NCI-H1930 (cell line): ENCODE measurements around the gene ABAT.

Source experiments
- DNase-seq, 2 experiments: peaks; one replicate each; lab custom pipeline; 2025; lab: John Stamatoyannopoulos, UW

Gene ABAT

DNA sequence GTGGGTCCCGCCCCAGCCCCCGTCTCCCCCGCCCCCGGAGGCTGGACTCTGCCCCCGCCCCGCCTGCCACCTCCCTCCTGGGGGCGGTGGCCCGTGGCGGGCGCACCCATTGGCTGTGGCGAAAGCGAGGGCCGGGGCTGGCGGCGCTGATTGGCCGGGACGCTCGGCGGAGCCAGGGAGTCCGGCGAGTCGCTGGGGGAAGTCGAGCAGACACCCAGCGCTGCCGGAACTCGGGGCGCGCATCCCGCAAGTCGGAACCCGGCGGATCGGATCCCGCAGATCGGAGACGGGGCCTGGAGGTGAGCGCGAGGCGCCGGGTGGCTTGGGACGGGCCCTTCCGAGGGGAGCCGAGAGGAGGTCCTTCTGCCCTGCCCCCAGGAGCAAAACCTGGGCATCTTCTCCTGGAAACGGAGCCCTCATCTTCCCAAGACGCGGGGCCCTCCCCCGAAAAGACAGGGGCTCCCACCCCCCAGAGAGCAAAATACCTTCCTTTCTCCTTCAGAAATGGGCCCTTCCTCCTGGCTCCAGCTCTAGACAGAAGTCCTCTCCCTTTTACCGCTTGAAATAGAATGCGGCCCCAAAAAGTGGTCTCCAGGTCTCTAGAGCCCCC lies at the start of gene ABAT:
TSS of gene ABAT (plus strand) at position 205 of the 610 bp plus-strand sequence. CDS start 61,123 bp downstream, outside the sequence.
- DNase-seq = peak; percentile 75 to 85

GRCh38 chr16:8625491-8626087 lies 48.8 kb upstream of the ABAT start:
- DNase-seq = no peak

DNA sequence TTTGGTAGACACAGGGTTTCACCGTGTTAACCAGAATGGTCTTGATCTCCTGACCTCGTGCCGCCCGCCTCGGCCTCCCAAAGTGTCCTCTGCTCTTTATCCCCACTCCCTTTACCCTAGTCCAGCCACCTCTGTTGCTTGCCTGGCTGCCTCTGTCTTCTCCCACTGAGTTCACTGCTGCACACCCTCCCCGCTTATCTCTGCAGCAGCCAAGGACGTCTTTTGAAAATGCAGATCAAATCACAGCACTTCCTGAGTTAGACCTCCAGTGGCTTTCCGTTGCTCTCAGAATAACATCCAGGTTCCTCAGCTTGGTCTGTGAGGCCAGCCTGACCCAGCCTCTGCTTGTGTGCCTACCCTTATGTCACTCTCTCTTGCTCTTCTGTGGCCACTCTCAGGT lies 47.5 kb upstream of the ABAT start:
- DNase-seq = no peak

DNA sequence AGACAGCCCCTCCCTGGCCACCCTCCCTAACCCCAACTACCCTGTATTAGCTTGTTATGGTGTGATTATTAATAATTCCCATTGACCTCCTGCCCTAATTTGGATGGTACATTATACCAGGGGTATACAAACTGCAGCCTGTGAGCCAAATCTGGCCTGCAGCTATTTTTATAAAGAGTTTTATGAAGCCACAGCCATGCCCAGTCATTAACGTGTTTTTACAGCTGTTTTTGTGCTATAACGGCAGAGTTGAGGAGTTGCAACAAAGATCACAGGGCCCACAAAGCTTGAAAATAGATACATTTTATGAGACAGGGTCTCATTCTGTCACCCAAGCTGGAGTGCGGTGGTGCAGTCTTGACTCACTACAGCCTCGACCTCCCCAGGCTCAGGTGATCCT lies 47.0 kb upstream of the ABAT start:
- DNase-seq = no peak

GRCh38 chr16:8628981-8629725 lies 45.3 kb upstream of the ABAT start:
- DNase-seq = no peak

DNA sequence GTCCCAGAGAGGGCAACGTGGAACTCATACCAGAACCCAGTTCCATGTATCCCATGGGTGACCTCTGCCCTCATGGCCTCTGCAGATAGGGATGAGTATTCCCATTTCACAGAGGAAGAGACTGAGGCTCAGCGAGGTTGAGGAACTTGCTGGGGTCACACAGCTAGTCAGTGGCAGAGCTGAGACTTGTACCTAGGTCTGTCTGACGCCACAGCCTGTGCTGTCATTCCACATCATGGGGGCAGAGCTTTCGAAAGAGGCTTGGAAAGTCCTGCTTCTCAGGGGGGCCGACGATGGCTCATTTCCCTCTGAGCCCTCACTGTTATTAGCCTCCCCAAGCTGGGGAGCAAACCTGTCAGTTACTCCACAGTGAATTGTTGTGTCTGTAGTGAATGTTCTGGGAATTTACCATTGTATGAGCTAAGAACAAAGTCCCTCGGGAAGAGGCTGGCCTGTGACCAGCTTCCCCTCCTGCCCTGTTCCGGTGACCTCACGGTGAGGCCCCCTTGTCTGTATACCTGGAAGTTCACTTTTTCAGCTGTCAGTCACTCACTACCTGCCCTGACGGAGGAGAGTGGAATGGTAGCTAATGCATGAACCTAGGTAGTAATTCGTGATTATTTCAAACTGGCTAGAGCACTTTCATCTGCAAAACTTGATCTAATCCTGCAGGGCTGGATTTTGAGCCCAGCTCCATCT lies 44.0 kb upstream of the ABAT start:
- DNase-seq = no peak

GRCh38 chr16:8631373-8631772 lies 43.0 kb upstream of the ABAT start:
- no peak for DNase-seq

GRCh38 chr16:8631818-8632465 lies 42.5 kb upstream of the ABAT start:
- no peak for DNase-seq

DNA sequence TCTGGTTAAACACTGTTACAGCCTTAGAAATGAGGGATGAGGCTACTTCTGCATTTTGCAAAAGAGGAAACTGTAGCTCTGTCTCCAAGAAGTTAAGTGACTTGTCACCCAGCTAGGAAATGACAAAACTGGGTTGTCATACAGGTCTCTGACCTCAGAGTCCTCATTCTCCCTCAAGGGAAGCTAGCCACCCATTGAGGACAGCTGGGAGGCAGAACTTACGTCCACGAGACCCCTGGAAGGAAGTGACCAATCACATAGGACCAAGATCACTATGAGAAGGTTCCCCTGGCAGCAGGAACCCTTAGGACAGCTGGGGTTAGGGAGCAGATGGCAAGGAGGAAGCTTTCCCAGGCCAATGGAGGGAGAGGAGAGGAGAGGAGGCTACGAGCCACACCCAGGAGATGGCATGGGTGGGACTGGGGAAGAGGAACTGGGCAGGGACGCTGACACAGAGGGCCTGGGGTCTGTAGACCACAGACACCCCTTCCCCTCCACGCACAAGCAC lies 41.7 kb upstream of the ABAT start:
- DNase-seq = no peak

DNA sequence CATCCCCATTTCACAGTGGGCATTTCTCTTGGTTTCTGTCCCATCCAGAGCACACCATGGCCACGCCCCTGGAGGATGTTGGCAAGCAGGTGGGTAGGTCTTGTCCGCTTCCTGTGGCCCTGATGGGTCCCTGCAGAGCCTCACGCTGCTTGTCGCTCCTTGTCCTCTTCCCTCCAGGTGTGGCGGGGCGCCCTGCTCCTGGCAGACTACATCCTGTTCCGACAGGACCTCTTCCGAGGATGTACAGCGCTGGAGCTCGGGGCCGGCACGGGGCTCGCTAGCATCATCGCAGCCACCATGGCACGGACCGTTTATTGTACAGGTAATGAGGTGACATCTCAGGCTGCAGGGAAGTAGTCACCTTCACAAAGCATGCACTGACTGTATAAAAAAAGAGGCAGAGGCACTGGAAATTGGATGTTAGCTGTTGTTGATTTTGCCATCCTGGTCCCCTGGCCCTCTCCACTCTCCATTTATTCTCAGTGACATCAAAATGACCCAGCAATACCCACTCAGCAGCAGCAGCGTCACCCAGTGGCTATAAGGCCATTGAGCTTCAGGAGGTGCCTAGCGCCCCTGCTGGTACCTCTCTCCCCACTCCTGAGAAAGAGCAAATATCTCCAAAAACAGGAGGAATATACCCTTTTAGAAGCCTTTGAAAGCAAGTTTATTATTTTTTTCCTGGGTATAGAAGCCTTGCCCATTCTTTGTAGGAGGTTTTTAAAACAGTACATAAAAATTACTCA lies 39.3 kb upstream of the ABAT start:
- DNase-seq = no peak

GRCh38 chr16:8639694-8640093 lies 34.7 kb upstream of the ABAT start:
- DNase-seq = no peak

DNA sequence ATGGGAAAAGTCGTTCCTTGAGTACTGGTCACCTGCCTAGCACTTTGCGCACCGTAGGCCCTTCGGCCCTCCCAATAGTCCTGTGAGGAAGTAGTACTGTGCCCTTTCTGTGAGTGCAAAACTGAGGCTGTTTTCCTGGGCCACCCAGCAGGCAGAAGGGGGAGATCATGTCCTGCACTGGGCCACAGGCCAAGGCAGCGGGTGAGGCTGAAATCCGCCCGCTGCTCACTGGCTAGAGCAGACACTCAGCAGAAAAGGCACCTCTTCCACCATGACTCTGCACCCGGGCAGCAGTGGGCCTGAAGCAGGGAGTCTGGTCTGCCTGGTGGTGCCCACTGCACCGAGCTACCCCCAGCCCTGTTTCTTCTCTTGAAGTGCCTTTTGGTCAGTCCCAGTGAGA lies 32.7 kb upstream of the ABAT start:
- no peak for DNase-seq

DNA sequence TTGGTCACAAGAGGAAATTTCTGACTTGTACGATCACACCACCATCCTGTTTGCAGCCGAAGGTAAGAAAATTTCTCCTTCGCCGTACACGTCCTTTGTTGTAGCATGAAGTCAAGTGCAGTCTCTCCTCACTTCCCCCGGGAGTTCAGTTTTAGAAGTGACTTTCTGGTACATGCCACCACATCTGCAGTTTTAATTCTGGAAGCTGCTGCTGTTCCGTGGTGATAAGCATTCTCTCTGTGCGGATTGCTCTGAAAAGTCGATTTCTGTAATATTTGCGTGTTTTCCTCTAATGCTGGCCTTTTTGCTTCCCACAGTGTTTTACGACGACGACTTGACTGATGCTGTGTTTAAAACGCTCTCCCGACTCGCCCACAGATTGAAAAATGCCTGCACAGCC lies 32.3 kb upstream of the ABAT start:
- no peak for DNase-seq

GRCh38 chr16:8644211-8645140 lies 29.9 kb upstream of the ABAT start:
- DNase-seq = no peak

DNA sequence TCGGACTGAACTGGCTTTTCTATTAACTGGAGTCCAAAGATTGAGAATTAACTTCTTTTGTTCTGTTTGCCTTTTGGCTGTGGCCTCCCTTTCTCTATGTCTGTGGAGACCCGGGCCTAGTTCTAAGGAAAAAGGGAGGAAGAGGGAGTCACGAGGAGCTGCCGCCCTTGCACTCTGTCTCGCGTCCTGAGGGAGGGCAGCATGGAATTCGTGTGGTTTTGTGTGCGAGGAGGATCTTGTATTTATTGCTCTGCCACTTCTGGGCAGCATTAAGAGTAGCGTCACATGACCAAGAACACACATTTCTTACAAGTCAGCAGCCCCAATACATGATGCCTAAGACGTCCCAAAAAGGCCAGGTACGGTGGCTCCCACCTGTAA lies 29.3 kb upstream of the ABAT start:
- no peak for DNase-seq

DNA sequence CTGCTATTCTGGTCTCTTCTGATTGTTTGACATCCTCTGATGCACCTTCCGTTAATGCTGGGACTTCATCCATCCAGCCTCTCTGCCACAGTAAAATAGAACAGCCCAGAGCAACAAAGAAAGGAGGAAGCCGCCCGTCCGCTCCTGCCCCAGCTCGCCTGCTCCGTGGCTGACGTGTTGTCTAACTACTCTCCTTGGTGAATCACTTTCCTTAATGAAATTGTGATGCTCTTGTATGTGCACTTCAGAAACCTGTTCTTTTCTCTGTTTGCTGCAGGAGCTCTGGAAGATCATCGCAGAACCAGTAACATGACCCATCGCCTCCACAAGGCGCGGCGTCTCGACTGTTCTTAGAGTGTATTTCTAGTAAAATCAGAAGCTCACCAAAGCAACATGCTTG lies 28.6 kb upstream of the ABAT start:
- no peak for DNase-seq

GRCh38 chr16:8646326-8647053 lies 27.9 kb upstream of the ABAT start:
- no peak for DNase-seq

- DNase-seq = no peak
Observed at GRCh38 chr16:8647721-8648318, 26.6 kb upstream of the ABAT start.

DNA sequence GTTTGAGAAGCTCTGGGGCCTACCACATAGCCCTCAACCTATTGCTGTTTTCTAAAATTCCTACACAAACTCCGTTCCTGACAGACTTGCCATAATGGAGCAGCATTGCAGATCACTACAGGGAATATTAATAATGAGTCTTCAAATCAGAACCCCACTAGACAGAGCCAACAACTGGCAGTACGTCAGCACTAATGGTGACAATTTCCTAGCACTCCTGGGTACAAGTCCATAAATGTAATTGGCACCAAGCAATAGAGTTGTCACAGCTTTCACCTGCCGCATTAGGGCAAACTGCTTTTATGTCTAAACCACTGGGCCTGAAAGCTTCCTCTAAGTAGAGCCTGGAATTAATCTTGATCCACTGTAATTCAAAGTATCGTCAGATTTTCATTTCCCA lies 25.5 kb upstream of the ABAT start:
- no peak for DNase-seq
